ENCODE measurements around the gene MSH2. TPM values are rescaled to one million over a fixed set of nuclear protein-coding genes. Genes with fewer than 3 reads are reported as not detected.

The MSH2 gene
- total and polyA plus RNA-seq, 2 donors (not counting 3 experiments of a cell fraction or from before 2014, with no cell fraction given) = 9.7 to 30.5 TPM

DNA sequence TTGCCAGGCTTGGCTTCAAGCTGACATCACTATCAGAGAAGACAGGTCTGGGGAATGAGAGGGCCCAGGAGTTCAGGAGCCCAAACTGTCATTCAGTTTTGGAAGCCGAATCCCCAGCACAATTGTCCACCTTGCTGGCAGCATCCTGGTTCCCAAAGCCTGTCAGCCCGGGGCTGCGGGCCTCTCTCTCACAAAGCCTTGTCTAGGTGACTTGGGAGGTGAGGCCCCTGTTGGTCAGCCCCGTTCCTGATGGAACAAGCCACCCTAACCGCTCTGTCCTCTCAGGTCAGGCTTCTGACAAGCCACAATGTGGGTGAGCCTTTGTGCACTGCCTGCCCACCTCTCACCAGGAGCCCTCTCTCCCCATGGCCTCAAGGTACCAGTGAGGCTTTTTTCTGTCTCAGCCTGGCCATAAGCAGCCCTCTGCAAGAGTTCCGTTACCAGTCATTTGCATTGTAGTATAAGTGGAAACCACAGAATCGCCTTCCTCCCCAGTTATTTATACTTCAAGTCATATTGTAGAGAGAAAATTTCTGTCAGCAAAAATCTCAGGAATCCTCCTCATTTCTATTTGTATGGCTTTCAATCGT lies 100.6 kb downstream of the MSH2 start:
- Histone ChIP-seq H3K4me1 (ENCODE audit: control insufficient read depth, extremely low read depth, insufficient read depth, low read length) (peaks cover 17% of the 10 kb centered on the region), H2AFZ (ENCODE audit: low read depth, low read length) (no peak overlapping the region), H3K9ac (replicated peaks; ENCODE audit: extremely low read depth, insufficient read depth, low read length) (no peak overlapping the region), H3K9me1 (replicated peaks; ENCODE audit: control insufficient read depth, extremely low read depth, insufficient read depth, low read length) (no peaks in the 10 kb centered on the region), H3K4me3 (replicated peaks in 1 of 3; ENCODE audit: insufficient read depth in 1 of 3, low read depth in 1 of 3, low read length in 3 of 3) (no peak overlapping the region), H3K79me2 (ENCODE audit: control insufficient read depth, insufficient read depth, low read length) (no peaks in the 10 kb centered on the region), H3K27me3 (ENCODE audit: control insufficient read depth in 2 of 2, insufficient read depth in 2 of 2, low read length in 2 of 2) (no peaks in the 10 kb centered on the region), H3K4me2 (ENCODE audit: insufficient read depth, low read length) (no peak overlapping the region), H3K9me3 (replicated peaks; ENCODE audit: control insufficient read depth, insufficient read depth, low read length) (peaks cover 2% of the 10 kb centered on the region), H3K27ac (ENCODE audit: insufficient read depth, low read depth, low read length) (no peak overlapping the region), H3K36me3 (ENCODE audit: control insufficient read depth in 2 of 2, extremely low read depth in 1 of 2, insufficient read depth in 2 of 2, low read length in 2 of 2) (no peaks in the 10 kb centered on the region), H4K20me1 (replicated peaks; ENCODE audit: control insufficient read depth, extremely low read depth, insufficient read depth, low read length) (no peaks in the 10 kb centered on the region)
- FAIRE-seq (no peak), DNase-seq (ENCODE audit: low read depth, low spot score) (no peak)
- intact Hi-C loops (cut with micrococcal nuclease) (no loop called here), dilution Hi-C loops (cut with MboI; ENCODE audit: extremely low pct_ligation_motif_present, low sequenced_read_pairs) (no loop called here)
- ChIA-PET POLR2A (no interaction called here), CTCF (interaction anchor here (1.3 kb wide), 1 partner anchor 15 kb away, joined by 3 read pairs; no protein-coding TSS in a partner anchor)
- TF ChIP-seq, protein P1, sequence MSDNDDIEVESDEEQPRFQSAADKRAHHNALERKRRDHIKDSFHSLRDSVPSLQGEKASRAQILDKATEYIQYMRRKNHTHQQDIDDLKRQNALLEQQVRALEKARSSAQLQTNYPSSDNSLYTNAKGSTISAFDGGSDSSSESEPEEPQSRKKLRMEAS (IDR thresholded peaks at IDR 0.05; ENCODE audit: insufficient read depth, insufficient read length) = no peak
- TF ChIP-seq MYC (IDR thresholded peaks at IDR 0.05; ENCODE audit: low read depth, low read length) (no peak), FOS (IDR thresholded peaks at IDR 0.05; ENCODE audit: borderline replicate concordance, insufficient read depth, low read length) (no peak)
- no TSS peak for BruUV-seq (replicated peaks)

DNA sequence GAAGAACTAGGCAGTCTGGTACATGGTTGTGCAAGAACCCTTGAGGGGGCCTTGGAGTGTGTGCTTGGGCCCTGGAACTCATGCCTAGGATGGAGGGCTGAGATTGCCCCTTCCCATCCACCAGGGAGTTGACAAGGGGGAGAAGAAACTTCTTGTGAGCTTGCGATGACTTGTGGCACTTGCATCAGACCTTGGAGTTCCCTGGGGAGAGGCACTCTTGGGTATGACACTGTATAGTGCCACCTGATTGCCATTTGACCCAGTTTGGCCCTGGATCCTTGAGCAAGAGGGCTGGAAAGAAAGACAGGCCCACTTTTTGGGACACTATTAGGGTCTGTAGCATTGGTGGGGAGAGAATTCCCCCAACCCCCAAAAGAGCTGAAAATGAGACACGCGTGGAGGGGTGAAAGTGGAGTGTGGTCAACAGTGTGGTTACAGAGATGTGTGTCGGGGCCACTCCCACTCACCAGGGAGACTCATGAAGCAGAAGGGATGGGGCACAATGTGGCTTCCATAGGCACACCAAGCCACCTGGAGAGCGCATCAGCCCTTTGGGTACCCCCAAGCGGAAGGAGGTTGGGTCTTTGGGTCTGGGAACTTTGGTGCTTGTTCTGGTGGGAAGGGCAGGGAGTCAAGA lies 101.3 kb downstream of the MSH2 start:
- Histone ChIP-seq H3K9me3 (replicated peaks; ENCODE audit: control insufficient read depth, insufficient read depth, low read length) (peaks cover 2% of the 10 kb centered on the region), H3K9ac (replicated peaks; ENCODE audit: extremely low read depth, insufficient read depth, low read length) (no peak overlapping the region), H3K79me2 (ENCODE audit: control insufficient read depth, insufficient read depth, low read length) (no peaks in the 10 kb centered on the region), H3K27me3 (ENCODE audit: control insufficient read depth in 2 of 2, insufficient read depth in 2 of 2, low read length in 2 of 2) (no peaks in the 10 kb centered on the region), H3K9me1 (replicated peaks; ENCODE audit: control insufficient read depth, extremely low read depth, insufficient read depth, low read length) (no peaks in the 10 kb centered on the region), H3K36me3 (ENCODE audit: control insufficient read depth in 2 of 2, extremely low read depth in 1 of 2, insufficient read depth in 2 of 2, low read length in 2 of 2) (no peaks in the 10 kb centered on the region), H3K4me1 (ENCODE audit: control insufficient read depth, extremely low read depth, insufficient read depth, low read length) (peaks cover 24% of the 10 kb centered on the region), H2AFZ (ENCODE audit: low read depth, low read length) (no peak overlapping the region), H3K4me3 (replicated peaks in 1 of 3; ENCODE audit: insufficient read depth in 1 of 3, low read depth in 1 of 3, low read length in 3 of 3) (no peak overlapping the region), H4K20me1 (replicated peaks; ENCODE audit: control insufficient read depth, extremely low read depth, insufficient read depth, low read length) (no peaks in the 10 kb centered on the region), H3K4me2 (ENCODE audit: insufficient read depth, low read length) (no peak overlapping the region), H3K27ac (ENCODE audit: insufficient read depth, low read depth, low read length) (no peak overlapping the region)
- TF ChIP-seq POLR2AphosphoS5 (IDR thresholded peaks at IDR 0.05; ENCODE audit: insufficient read depth, low read depth, low read length) = no peak
- no peak for TF ChIP-seq GATA2 (IDR thresholded peaks at IDR 0.05; ENCODE audit: insufficient read depth, insufficient read length, low read depth, low read length)
- no peak for TF ChIP-seq MYC (IDR thresholded peaks at IDR 0.05; ENCODE audit: low read depth, low read length)
- TF ChIP-seq EZH2 (IDR thresholded peaks at IDR 0.05; ENCODE audit: borderline replicate concordance, low read depth, low read length, severe bottlenecking) = no peak
- TF ChIP-seq JUN (IDR thresholded peaks at IDR 0.05; ENCODE audit: borderline replicate concordance, insufficient read depth, insufficient read length, low read depth) = no peak
- no peak for TF ChIP-seq FOS (IDR thresholded peaks at IDR 0.05; ENCODE audit: borderline replicate concordance, insufficient read depth, low read length)
- TF ChIP-seq, protein P2, sequence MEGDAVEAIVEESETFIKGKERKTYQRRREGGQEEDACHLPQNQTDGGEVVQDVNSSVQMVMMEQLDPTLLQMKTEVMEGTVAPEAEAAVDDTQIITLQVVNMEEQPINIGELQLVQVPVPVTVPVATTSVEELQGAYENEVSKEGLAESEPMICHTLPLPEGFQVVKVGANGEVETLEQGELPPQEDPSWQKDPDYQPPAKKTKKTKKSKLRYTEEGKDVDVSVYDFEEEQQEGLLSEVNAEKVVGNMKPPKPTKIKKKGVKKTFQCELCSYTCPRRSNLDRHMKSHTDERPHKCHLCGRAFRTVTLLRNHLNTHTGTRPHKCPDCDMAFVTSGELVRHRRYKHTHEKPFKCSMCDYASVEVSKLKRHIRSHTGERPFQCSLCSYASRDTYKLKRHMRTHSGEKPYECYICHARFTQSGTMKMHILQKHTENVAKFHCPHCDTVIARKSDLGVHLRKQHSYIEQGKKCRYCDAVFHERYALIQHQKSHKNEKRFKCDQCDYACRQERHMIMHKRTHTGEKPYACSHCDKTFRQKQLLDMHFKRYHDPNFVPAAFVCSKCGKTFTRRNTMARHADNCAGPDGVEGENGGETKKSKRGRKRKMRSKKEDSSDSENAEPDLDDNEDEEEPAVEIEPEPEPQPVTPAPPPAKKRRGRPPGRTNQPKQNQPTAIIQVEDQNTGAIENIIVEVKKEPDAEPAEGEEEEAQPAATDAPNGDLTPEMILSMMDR (IDR thresholded peaks at IDR 0.05; ENCODE audit: extremely low read depth in 1 of 2, insufficient read depth in 1 of 2, low read depth in 1 of 2, low read length in 2 of 2) = no peak
- no peak for TF ChIP-seq POLR2A (IDR thresholded peaks at IDR 0.05; ENCODE audit: low read depth, low read length)
- no peak for DNase-seq (ENCODE audit: low read depth, low spot score)
- no peak for FAIRE-seq
- CTCF ChIA-PET = interaction anchor here (1.3 kb wide), 1 partner anchor 15 kb away, joined by 3 read pairs; no protein-coding TSS in a partner anchor
- POLR2A ChIA-PET = no interaction called here
- intact Hi-C loops (cut with micrococcal nuclease) = no loop called here
- dilution Hi-C loops (cut with MboI; ENCODE audit: extremely low pct_ligation_motif_present, low sequenced_read_pairs) = no loop called here
- no TSS peak for BruUV-seq (replicated peaks)
